ENCODE measurements around the gene RUNX2. TPM values are rescaled to one million over a fixed set of nuclear protein-coding genes. Genes with fewer than 3 reads are reported as not detected.

Gene RUNX2
- total and polyA plus RNA-seq, 9 of the 15 experiments (the other 6 are each of a cell fraction or from before 2014, with no cell fraction given), result 0.29 to 1.00 (median 0.43) TPM

GRCh38 chr6:45445749-45446549 is 117.8 kb downstream of the RUNX2 start (continued):
- TF ChIP-seq MEF2D (tag; conservative IDR thresholded peaks at IDR 0.05; ENCODE audit: low read depth) (peak; percentile 86), CREBBP (IDR thresholded peaks at IDR 0.05; ENCODE audit: low read depth, low read length) (no peak), ARID2 (IDR thresholded peaks at IDR 0.05) (no peak), CHAMP1 (IDR thresholded peaks at IDR 0.05) (peak; percentile 69), CEBPB (tag; IDR thresholded peaks at IDR 0.05) (peak; percentile 100), RERE (CRISPR knock-in tag; IDR thresholded peaks at IDR 0.05; ENCODE audit: borderline replicate concordance) (no peak), ARID3A (IDR thresholded peaks at IDR 0.05; ENCODE audit: borderline replicate concordance, low read depth, low read length) (peak; percentile 71; the same call in 1 of the 2 replicates), ZNF785 (CRISPR knock-in tag; IDR thresholded peaks at IDR 0.05) (no peak), MYNN (IDR thresholded peaks at IDR 0.05) (peak; percentile 79; the same call in 1 of the 2 replicates), MYNN (CRISPR knock-in tag; IDR thresholded peaks at IDR 0.05) (no peak), TAF1 (IDR thresholded peaks at IDR 0.05; ENCODE audit: control insufficient read depth, extremely low read depth, insufficient read depth, low read length, severe bottlenecking) (peak; percentile 34), MNT (conservative IDR thresholded peaks at IDR 0.05) (peak; percentile 90 to 93), XRCC4 (IDR thresholded peaks at IDR 0.05; ENCODE audit: extremely low read depth, insufficient read depth, insufficient read length) (no peak), ZNF175 (CRISPR knock-in tag; IDR thresholded peaks at IDR 0.05; ENCODE audit: low read depth) (peak; percentile 98), HDAC2 (IDR thresholded peaks at IDR 0.05) (peak; percentile 93), MAFF (IDR thresholded peaks at IDR 0.05; ENCODE audit: low read length) (peak; percentile 20; the same call in 1 of the 2 replicates)

Data from K562 (cell line).